Cerebellar nuclear complex (tissue), 1 donor: ENCODE results near the gene TMEM143.
"Not testable (repeated sequence)": the region's sequence is repeated elsewhere in the genome, so short reads cannot be mapped to it uniquely, and the experiment has no call there.

ENCODE experiments used
- DNase-seq, 2 experiments: peaks; one replicate each; lab custom pipeline; 2025; lab: John Stamatoyannopoulos, UW

The TMEM143 gene

DNA sequence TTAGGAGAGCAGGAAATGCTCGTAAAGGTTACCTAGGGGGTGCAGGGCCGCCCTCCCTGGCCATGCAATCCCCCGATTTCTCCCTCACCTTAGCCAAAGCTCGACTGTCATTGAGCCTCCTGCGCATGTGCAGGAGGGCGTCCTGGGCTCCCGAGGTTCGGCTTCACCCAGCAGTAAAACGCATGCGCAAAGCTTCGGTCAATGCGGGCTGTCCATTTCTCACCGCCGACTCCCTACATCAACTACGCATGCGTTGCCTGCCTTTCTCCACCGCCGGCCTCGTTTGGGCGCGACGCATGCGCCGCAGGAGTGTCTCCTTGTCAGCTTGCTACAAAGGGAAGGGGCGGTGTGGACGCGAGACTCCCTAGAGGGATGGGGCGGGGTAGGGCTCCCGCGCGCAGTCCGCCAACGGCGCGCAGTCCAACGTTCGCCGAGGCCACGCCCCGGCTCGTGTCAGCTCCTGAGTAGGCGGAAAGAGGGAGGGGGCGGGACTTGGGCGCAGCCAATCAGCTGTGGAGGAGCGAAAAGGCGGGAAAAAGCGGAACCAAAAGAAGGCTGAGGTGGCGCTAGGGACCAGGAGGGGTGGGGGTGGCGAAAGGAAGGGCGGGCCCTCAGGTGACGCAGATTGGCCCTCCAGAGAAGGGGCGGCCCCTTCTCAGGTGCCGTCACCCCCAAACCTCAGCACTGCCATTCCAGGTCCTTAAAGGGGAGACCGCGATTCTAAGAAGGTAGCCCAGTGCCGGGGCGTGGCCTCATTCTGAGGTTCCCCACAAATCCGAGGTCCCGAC lies at the start of gene TMEM143, which contains the start of gene SYNGR4:
TMEM143 (minus strand) TSS at position 131 of the 788 bp plus-strand sequence; CDS start at position 111, 20 bp downstream.
SYNGR4 (plus strand) TSS at position 558 of the 788 bp plus-strand sequence. CDS start 1,476 bp downstream, outside the sequence.
- peak; percentile 96 to 99 for DNase-seq

DNA sequence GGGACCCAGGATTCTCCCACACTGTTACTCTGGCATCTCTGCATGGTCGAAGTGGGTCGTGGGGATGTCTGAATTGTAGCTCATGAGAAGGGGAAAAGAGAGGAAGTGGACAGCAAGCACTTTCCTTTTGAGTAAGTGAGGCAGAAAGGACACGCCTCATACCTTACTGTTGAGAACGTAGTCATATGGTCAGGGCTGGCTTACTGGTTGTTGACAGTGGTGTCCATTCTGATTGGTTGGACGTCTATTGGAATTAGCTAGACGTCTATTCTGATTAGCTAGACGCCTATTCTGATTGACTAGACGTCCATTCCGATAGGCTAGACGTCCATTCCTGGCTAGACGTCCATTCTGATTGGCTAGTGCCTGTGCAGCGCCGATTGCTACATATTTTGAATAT lies 42.1 kb upstream of the TMEM143 start:
- DNase-seq = no peak

DNA sequence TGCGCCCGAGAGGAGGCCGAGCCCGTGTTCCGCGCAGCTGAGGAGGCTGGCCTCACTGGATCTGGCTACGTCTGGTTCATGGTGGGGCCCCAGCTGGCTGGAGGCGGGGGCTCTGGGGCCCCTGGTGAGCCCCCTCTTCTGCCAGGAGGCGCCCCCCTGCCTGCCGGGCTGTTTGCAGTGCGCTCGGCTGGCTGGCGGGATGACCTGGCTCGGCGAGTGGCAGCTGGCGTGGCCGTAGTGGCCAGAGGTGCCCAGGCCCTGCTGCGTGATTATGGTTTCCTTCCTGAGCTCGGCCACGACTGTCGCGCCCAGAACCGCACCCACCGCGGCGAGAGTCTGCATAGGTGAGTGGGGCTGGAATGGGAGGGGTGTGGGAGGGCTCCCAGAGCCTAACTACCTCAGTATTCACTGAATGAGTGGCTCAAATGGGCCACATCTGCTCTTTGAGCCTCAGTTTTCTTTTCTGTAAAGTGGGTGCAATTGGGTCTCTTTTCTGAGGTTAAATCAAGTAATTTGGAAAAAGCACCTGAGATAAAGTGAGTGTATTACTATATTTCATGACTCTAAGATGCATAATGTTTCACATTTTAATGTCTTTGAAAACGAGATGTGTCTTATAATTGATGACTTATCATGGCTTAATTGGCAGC lies 41.4 kb upstream of the TMEM143 start:
- no peak for DNase-seq

DNA sequence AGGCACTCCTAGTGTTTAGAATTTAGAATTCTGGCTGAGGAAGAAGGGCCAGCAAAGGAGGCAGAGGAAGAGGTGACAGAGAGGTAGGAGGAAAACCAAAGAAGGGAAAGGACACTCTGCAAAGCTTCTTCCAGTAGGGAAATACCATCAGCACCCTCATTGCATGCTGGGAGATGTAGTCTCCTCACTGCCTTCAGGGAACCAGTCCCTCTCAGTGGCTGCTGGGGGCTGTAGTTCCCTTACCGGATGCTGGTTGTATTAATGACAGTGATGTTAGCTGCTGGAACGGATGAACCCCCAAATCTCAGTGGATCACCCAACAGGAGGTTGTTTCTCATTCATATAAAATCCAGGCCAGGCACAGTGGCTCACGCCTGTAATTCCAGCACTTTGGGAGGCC lies 39.9 kb upstream of the TMEM143 start:
- no peak for DNase-seq

DNA sequence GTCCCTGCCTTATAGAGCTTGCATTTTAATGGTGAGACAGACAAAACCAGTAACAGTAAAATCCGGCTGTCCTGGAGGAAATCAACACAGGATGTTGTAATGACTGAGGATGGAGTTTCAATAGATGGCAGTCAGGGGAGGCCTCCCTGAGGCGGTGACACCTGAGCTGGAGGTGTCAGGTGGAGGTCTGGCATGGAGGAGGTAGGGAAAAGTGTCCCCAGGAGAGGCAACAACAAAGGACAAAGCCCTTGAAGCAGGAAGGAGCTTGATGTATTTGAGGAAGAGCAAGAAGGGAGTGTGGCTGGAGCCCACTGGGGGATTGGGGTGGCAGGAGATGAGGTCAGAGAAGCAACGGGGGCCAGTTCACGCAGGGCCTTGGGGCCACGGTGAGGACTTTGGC lies 37.5 kb upstream of the TMEM143 start:
- no peak for DNase-seq

DNA sequence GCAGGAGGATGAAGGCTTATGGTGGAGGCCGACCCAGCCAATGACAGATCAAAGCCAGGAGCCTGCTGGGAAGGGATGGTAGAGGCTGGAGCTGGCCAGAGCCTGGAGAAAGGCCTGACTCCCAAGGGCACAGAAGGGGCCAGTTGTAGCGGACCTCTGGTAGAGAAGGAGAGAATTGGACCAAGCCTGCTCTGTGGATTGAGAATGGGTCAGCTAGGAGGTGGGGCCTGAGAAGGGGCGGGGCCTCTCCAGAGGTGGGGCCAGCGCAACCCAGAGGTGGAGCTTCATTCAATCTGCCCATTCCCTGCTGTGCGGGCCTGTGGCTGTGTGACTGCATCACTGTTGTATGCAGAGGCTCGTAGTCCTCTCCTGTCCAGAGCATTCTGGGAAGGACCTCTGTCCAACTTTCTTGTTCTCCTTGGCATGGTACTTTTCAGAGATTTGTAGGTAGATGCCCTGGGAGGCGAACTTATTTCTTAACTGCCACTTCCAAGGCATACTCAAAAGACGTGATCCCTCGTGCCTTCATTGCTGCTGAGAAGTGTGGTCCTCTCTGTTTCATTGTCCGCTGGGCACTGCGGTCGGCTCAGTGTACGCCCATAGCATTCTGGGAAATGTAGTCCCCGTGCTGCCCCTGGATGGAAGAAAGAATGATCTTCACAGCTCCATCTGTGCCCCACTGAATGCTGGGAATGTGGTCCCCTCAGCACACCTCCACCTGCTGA lies 36.4 kb upstream of the TMEM143 start:
- no peak for DNase-seq

DNA sequence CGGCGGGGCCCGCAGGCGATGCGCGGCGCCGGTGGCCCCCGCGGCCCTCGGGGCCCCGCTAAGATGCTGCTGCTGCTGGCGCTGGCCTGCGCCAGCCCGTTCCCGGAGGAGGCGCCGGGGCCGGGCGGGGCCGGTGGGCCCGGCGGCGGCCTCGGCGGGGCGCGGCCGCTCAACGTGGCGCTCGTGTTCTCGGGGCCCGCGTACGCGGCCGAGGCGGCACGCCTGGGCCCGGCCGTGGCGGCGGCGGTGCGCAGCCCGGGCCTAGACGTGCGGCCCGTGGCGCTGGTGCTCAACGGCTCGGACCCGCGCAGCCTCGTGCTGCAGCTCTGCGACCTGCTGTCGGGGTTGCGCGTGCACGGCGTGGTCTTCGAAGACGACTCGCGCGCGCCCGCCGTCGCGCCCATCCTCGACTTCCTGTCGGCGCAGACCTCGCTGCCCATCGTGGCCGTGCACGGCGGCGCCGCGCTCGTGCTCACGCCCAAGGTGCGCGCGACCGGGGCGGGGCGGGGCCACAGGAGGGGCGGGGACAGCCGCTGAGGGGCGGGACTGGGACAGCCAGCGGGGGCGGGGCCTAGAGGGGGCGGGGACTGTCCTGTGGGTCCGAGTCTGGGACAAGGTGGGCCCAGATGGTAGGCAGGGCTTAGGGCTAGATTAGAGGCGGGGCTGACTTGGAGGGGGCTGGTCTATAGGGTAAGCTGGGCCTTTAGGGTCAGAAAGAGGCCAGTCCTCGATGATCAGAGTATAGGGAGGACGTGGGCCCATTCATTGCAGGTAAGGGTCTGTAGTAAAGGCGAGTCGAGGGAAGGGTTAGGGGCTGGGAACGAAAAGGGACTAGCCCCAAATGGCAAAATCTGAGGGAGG lies 34.9 kb upstream of the TMEM143 start:
- no peak for DNase-seq

DNA sequence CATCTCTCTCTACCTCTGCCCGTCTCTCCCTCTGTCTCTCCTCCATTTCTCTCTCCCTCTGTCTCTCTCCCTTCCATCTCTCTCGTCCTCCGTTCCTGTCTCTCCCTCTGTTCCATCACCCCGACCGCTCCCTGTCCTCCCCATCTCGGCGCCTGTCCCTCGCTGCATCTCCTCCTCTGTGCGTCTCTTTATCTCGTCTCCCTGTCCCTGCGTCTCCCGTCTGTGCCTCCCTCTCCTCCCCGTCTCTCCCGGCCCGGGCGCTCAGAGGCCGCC lies 34.3 kb upstream of the TMEM143 start:
- DNase-seq = no peak

DNA sequence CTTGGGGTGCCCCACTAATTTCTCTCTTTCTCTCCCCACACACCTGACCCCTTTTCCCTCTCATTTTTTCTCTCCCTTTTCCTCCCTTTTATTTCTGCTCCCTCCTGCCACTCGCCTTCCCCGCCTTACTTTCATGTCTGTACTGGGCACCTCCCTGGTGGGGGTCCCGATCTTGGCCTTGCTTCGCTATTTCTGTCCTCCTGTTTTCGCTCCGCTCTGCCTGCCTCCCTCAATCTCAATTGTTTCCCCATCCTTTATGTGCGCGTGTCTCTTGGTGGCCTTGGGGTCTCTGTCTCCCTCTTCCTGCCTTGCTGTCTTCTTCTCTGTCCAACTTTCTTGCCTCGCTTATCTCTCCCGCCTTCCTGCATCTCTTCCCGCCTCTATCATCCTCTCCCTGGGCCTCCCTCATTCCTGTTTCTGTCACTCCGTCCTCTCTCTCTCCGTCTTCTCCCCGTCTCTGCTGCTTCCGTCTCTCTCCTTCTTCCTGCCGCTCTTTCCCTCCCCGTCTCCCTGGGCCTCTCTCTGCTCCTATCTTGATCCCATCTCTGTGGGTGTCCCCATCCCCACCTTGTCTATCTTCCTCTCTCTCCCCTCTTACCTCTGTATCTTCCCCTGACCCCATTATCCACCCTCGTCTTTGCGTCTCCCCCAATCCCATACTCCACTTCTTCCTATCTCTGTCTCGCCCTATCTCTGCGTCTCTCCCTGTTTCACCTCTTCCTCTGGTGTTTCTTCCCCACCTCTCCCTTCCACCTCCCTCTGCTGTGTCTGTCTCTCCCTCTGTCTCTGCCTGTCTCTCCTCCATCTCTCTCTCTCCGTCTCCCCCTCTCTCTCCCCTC lies 33.7 kb upstream of the TMEM143 start:
- no peak for DNase-seq

DNA sequence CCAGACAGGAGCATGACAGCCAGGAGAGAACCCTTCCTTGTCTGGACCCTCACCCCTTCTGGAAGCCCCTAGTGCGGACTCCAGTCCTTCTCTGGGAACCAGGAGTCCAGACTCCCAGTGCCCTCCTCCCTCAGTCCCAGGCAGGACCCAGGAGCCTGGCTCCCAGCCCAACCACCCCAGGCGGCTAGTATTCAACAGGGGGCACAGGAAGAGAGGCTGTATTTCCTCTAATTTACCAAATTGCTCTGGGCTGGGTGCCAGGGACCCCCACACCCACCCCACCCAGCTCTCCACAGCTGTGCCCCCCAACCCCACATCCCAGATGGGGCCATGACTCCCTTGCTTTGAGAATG lies 33.1 kb upstream of the TMEM143 start:
- DNase-seq = no peak

DNA sequence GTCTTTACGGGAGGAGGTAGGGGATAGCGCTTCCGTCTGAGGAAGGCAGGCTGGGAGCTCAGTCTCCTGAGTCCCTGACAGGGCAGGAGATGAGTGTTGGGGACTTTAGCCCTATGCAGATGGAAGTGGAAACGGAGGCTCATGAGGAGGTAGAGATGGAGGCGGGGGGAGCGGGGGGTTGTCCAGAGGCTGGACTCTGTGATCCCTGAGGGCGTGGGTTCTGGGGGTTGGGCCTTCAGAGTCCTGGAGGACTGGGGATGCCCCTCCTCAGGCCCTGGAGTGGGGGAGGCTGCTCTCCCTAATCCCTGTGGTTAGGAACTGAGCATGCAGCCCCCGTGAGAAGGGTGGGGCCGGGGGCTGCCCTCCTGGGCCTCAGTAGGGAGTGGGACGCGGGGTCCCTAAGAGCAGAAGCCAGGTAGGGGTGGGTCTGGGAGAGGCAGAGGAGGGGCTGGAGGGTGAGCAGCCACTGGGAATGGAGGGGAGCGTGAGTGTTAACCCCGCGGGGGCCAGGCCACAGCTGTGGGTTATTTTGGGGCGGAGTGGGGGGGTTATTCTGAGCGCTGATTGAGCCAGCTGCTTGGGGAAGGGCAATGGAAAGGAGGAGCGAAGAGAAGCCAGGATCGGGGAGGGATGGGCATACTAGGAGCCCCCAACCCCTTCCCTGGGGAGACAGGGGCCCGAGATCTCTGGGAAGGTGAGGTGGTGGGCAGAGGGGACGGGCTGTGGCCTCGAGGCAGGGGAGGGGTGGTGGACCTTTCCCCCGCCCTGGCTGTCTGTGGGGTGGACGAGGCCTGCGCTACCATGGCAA lies 32.5 kb upstream of the TMEM143 start:
- DNase-seq = no peak

DNA sequence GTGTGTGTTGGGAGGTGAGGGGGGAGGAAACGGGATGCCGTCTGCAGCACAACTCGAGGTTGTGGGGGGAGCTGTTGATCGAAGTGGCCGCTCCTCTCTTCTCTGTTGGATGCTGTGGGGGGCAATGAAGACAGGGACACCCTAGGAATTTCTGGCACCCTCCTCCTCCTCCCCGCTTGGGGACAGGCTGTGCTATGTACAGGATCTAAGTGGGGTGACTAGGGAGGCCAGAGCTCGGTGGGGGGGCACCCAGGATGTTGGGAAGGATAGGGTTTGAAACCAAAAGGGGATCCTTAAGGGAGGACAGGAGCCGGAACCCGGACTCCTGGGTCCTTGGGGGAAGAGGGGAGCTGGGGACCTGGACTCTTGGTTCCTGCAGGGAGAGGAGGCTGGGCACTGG lies 31.8 kb upstream of the TMEM143 start:
- DNase-seq = no peak

DNA sequence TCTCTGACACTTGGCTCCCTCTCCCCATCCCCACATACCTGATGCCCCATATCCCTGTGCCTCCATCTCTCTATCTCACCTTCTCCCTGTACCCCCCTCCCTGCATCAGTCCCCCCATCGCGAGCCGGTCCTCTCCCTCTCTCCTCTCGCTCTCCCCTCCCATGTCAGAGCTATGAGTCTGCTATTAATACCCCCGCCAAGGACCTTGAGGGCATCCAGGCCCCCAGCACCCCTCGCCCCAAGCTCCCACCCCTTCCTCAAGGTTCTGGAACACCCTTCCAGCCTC lies 31.4 kb upstream of the TMEM143 start:
- DNase-seq = no peak

DNA sequence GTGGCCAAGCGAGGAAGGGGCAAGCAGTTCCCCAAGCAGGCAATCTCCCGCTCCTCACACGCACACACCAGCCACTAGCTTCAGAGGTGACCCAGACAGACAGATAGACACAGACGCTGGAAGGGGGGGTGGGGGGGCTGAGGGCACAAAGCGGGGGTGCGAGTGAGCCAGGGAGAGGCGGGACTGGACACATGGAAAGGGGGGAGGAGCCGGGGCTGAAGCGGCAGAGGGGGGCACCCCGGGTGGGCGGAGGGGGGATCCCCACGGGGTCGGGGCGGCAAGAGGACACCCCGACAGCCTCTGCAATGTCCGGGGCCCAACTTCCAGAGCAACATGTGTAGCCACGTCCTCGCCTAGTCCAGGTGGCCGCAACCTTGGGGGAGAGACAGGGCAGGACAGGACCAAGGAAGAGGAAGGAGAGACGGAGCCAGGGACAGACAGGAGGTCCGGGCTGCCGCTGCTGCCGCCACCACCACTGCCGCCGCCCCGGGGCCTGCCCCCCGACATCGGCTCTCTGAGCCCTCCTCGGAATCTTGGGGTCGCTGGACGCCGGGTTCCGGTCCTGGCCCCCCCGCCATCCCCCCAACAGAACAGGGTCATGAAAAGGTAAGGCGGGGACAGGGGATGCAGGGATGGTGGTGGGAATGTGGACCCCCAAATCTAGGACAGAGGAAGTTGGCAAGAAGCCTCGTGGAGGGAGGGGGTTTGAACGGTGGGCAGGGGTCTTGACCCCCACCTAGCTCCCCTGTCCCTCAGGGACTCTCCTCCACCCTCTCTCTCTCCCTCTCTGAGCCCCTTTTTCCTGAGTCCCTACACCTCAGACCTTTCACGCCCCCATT lies 30.8 kb upstream of the TMEM143 start:
- DNase-seq = no peak

DNA sequence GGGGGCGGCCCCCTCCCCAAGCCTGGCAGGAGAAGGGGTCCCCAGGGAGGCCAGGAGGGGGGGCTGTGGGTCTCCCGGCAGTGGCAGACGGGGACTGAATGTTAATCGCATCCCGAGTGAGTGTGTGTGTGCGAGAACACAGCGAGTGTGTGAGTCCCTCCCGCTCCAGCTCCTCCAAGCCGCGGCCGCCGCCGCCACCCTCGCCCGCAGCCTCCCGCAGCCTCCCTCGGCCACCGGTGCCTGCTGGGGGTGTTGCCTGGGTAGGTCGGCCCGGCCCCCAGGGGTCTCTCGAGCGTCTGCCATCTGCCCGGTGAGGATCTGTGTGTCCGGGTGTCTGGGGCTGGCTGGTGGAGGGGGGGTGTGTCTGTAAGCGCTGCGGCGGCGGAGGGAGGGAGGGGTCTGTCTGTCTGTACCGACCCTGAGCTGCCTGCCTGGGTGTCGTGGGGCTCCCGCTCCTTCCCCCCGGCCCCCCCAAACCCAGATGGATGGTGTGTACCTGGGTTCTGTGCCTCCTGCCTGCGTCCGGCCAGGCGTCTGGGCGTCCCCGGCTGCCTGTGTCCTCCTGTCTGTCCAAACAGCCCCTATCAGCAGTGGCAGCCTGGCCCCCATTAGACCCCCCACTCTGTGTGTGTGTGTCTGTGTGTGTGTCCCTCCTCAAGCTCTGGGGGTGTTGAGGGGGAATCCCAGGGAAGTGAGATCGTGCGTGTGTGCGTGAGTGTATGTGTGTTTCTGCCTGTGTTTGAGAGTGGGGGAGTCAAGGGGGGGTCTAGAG lies 30.0 kb upstream of the TMEM143 start, which contains the start of gene GRIN2D:
GRIN2D (plus strand) TSS at position 110 of the 772 bp plus-strand sequence. CDS start 4,725 bp downstream, outside the sequence.
- DNase-seq = no peak

DNA sequence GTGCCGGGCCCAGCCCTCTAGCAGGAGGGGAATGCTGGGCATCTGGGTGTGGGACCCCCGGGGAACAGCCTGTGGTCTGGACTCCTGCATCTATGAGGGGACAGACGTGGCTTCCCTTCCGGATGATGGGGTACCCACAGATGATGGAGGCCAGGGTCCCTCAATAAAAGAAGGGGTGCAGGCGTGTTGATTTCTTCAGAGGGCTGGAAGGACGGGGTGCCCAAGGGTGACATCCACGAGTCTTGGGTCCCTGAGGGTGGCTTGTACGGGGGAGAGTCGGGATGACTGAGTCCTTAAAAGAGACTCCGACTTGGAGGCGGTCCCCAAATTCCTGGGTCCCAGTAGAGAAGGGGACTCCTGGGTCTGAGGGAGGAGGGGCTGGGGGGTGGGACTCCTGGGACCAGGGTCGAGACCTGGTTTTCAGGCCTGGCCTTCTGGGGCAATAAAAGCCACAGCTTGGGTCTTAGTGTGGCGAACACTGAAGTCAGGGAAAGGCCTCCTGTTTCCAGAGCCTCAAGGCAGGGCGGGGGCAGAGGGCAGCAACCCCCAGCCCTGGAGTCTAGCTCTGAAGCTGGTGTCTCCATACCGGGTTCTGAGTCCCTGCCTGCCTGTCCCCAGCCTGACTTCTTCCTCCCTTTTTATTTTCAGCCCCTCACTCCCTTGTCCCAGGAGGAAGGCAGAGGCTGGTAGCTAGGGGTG lies 29.3 kb upstream of the TMEM143 start:
- no peak for DNase-seq

DNA sequence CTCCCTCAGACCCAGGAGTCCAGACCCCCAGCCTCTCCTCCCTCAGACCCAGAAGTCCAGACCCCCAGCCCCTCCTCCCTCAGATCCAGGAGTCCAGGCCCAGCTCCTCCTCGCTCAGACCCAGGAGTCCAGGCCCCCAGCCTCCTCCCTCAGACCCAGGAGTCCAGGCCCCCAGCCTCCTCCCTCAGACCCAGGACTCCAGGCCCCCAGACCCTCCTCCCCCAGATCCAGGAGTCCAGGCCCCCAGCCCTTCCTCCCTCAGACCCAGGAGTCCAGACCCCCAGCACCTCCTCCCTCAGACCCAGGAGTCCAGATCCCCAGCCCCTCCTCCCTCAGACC lies 28.2 kb upstream of the TMEM143 start:
- DNase-seq = not testable (repeated sequence)
